Gastrocnemius medialis (tissue), 4 donors: Measurements from ENCODE around the gene RNF113B. TPM values are rescaled to one million over a fixed set of nuclear protein-coding genes. Genes with fewer than 3 reads are reported as not detected.

Source experiments
- ATAC-seq, 2 donors: fragments of 150-250 bp; one replicate each; pipeline ENCODE4 v1.9.1; 2016
- DNase-seq, 2 donors: peaks; one replicate each; pipeline ENCODE4 v3.0.0-alpha.2; 2019
- H3K27ac ChIP-seq, 4 donors: fragments of 200-600 bp; sonication (generic); 1 replicate in 1 of 4; 2 replicates in 3 of 4; pipeline ENCODE4 v1.5.1; 2016 to 2018; ENCODE audit warnings: mild to moderate bottlenecking in 2 of 4, moderate library complexity in 1 of 4
- H3K27me3 ChIP-seq, 3 donors: fragments of 200-600 bp; sonication (generic) in 2 of 3; 1 replicate in 1 of 3; 2 replicates in 2 of 3; pipeline versions ENCODE4 v1.5.1 to v1.6.0; 2016 to 2019; ENCODE audit warnings: mild to moderate bottlenecking in 1 of 3, moderate library complexity in 1 of 3
- H3K36me3 ChIP-seq, 2 donors: fragments of 200-600 bp; sonication (generic) in 1 of 2; one replicate each; pipeline ENCODE4 v1.5.1; 2017 to 2018
- H3K4me1 ChIP-seq, 2 donors: fragments of 200-600 bp; sonication (generic) in 1 of 2; one replicate each; pipeline ENCODE4 v1.5.1; 2016 to 2017; ENCODE audit warnings: mild to moderate bottlenecking in 2 of 2
- H3K4me3 ChIP-seq, 4 donors: fragments of 200-600 bp; sonication (generic) in 3 of 4; 1 replicate in 1 of 4; 2 replicates in 3 of 4; pipeline ENCODE4 v1.5.1; 2016 to 2019; ENCODE audit warnings: mild to moderate bottlenecking in 2 of 4
- H3K9me3 ChIP-seq, 3 donors: fragments of 200-600 bp; sonication (generic) in 2 of 3; 1 replicate in 1 of 3; 2 replicates in 2 of 3; pipeline ENCODE4 v1.5.1; 2016 to 2019
- POLR2A ChIP-seq, 2 donors: fragments of 450-650 bp; IDR thresholded peaks; one replicate each; pipeline ENCODE4 v1.6.1; 2017; ENCODE audit warnings: antibody characterized with exemption in 2 of 2, mild to moderate bottlenecking in 2 of 2, moderate library complexity in 2 of 2
- in situ Hi-C, 4 donors: fragments of 200-750 bp; cut with MboI; loops; one replicate each; pipeline versions ENCODE4 v1.15.0 to v1.8.0; 2017; ENCODE audit warnings: low sequenced_read_pairs in 4 of 4
- intact Hi-C: fragments of 100-400 bp; cut with DNase I; formaldehyde crosslinking; loops from one replicate; pipeline ENCODE4 v1.15.1; 2023; ENCODE audit warnings: low total_unique reads
- total RNA-seq, 4 donors: library from RNA; depleted of rRNA; stranded (reverse); fragments of >200 nt; gene quantifications; one replicate each; pipeline versions ENCODE4 v1.1.0 to v1.2.3, GENCODE V29; 2016
- TF ChIP-seq, protein P1 (sequence below), 5 experiments: fragments of 450-650 bp in 3 of 5; fragments of 200-600 bp in 2 of 5; sonication (generic) in 2 of 5; IDR thresholded peaks in 4 of 5; conservative IDR thresholded peaks in 1 of 5; 1 replicate in 4 of 5; 2 replicates in 1 of 5; pipeline ENCODE4 v1.5.1; 2016 to 2019; ENCODE audit warnings: antibody characterized with exemption in 5 of 5, mild to moderate bottlenecking in 3 of 5, moderate library complexity in 3 of 5

RNF113B gene
- total RNA-seq, 4 donors from 2014 or later: not detected

DNA sequence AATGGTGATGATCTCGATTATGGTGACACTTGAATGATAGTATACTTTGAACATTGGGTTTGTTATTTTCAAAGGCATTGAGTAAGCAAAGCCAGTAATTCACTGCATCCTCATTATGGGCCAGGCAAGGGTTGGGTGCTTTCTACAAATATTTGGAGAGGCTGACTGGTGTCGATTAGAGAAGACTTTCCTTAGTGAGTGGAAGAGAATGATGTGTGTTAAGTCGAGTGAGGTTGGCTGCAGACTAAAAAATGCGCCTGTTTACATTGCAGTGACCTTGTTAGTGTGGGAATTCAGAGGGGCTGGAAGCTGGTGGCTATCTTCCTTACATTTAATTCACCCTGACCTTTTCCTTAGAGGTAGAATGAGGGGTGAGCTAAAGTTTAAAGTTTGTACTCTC, 22.4 kb upstream of the RNF113B start:
- intact Hi-C loops: no loop called here
- no peaks in the 10 kb centered on the region for H3K9me3 ChIP-seq
- no peaks in the 10 kb centered on the region for H3K36me3 ChIP-seq
- DNase-seq (no peak), ATAC-seq (no peak)
- in situ Hi-C loops: no loop called here
- no peak overlapping the region for H3K27ac ChIP-seq
- peaks cover 0 to 6% of the 10 kb centered on the region in 2 donors for H3K4me1 ChIP-seq
- no peak overlapping the region for H3K4me3 ChIP-seq
- H3K27me3 ChIP-seq: no peaks in the 10 kb centered on the region
- no peak for TF ChIP-seq POLR2A (IDR thresholded peaks at IDR 0.05)
- TF ChIP-seq, protein P1, sequence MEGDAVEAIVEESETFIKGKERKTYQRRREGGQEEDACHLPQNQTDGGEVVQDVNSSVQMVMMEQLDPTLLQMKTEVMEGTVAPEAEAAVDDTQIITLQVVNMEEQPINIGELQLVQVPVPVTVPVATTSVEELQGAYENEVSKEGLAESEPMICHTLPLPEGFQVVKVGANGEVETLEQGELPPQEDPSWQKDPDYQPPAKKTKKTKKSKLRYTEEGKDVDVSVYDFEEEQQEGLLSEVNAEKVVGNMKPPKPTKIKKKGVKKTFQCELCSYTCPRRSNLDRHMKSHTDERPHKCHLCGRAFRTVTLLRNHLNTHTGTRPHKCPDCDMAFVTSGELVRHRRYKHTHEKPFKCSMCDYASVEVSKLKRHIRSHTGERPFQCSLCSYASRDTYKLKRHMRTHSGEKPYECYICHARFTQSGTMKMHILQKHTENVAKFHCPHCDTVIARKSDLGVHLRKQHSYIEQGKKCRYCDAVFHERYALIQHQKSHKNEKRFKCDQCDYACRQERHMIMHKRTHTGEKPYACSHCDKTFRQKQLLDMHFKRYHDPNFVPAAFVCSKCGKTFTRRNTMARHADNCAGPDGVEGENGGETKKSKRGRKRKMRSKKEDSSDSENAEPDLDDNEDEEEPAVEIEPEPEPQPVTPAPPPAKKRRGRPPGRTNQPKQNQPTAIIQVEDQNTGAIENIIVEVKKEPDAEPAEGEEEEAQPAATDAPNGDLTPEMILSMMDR (IDR thresholded peaks at IDR 0.05 in 4 of 5, conservative IDR thresholded peaks at IDR 0.05 in 1 of 5): no peak

DNA sequence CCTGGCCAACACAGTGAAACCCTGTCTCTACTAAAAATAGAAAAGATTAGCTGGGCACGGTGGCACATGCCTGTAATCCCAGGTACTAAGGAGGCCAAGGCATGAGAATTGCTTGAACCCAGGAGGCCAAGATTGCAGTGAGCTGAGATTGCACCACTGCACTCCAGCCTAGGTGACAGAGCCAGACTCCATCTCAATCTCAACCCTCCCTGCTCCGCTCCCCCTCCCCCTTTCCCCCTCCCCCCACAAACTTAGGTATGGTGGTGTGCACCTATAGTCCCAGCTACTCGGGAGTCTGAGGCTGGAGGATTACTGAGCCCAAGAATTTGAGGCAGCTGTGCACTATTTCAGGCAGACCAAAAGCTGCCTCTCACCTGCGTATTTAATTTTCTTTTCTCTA, 21.6 kb upstream of the RNF113B start:
- Histone ChIP-seq H3K4me1 (peaks cover 0 to 6% of the 10 kb centered on the region in 2 donors), H3K27me3 (no peaks in the 10 kb centered on the region), H3K27ac (no peak overlapping the region), H3K9me3 (no peaks in the 10 kb centered on the region), H3K36me3 (no peaks in the 10 kb centered on the region), H3K4me3 (no peak overlapping the region)
- TF ChIP-seq, protein P1 (IDR thresholded peaks at IDR 0.05 in 4 of 5, conservative IDR thresholded peaks at IDR 0.05 in 1 of 5): no peak
- TF ChIP-seq POLR2A (IDR thresholded peaks at IDR 0.05): no peak
- intact Hi-C loops: no loop called here
- ATAC-seq: no peak
- in situ Hi-C loops: no loop called here
- DNase-seq: no peak

DNA sequence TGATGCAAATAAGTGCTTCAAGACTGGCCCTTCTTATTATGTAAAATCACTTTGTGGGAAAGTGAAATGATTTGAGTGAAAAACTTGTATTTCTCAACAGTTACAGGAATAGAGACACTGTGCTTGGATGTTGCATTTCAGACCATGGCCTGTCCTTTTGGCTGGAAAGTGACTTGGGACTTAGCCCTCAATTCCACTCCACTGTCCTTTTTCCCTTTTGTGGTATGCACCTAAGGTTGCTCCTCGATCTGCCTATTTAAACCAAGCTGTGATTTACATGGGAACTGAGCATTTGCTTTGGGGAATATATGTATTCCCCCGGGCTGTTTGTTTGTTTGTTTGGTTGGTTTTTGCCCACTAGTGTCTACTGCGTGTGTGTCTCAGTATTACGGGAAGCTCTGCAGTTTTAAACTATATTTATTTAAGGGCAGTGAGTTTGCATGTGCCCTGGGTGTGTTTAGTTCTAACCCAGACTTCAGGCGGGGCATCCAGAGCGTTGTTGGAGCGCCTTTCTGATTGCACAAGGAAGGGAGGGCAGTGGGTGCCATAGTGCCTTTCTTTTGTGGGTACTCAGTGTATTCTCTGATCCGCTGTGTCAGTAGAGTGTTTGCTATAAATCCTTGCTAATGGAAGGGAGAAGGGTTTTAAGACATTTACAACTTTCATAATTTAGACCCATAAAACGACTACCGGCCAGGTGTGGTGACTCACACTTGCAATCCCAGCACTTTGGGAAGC, 18.2 kb upstream of the RNF113B start:
- no peak overlapping the region for H3K4me3 ChIP-seq
- H3K9me3 ChIP-seq: no peaks in the 10 kb centered on the region
- no peak for ATAC-seq
- no peaks in the 10 kb centered on the region for H3K36me3 ChIP-seq
- intact Hi-C loops (no loop called here), in situ Hi-C loops (no loop called here)
- no peak overlapping the region for H3K27ac ChIP-seq
- no peaks in the 10 kb centered on the region for H3K27me3 ChIP-seq
- TF ChIP-seq, protein P1 (IDR thresholded peaks at IDR 0.05 in 4 of 5, conservative IDR thresholded peaks at IDR 0.05 in 1 of 5): no peak
- TF ChIP-seq POLR2A (IDR thresholded peaks at IDR 0.05): no peak
- H3K4me1 ChIP-seq: peaks cover under 1 to 2% of the 10 kb centered on the region in 2 donors
- DNase-seq: no peak

DNA sequence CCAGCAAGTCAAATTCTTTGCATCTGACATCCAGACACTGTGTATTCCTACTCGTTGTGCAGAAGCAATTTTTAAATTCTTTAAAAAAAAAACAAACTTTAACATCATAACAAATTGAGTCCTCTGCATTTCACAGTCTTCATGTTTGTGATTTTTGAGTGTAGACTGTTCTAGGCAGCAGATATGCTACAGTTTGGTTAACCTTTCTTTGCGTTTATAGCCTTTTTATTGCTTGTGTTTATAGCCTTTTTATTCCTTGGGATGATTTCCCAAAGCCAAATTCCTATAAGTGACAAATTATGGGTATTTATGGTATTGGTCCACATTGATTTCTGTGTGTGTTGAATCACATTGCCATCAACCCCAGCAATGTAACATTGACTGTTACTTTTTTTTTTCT, 14.9 kb upstream of the RNF113B start:
- no peaks in the 10 kb centered on the region for H3K36me3 ChIP-seq
- H3K27me3 ChIP-seq: no peaks in the 10 kb centered on the region
- intact Hi-C loops (no loop called here), in situ Hi-C loops (no loop called here)
- H3K4me3 ChIP-seq: no peak overlapping the region
- no peak for DNase-seq
- no peaks in the 10 kb centered on the region for H3K9me3 ChIP-seq
- H3K4me1 ChIP-seq: peaks cover 2 to 4% of the 10 kb centered on the region in 2 donors
- no peak for TF ChIP-seq POLR2A (IDR thresholded peaks at IDR 0.05)
- TF ChIP-seq, protein P1 (IDR thresholded peaks at IDR 0.05 in 4 of 5, conservative IDR thresholded peaks at IDR 0.05 in 1 of 5): no peak
- ATAC-seq: no peak
- no peak overlapping the region for H3K27ac ChIP-seq
